RWPE1 (cell line): ENCODE data around the gene AFTPH.

Experiments used
- CTCF ChIA-PET: fragments of 350-600 bp; sonication (Branson Sonifier 250); formaldehyde crosslinking; extraction: SDS; loops from one replicate; lab custom pipeline; 2021; lab: Yijun Ruan, JAX
- POLR2A ChIA-PET: fragments of 400-600 bp; formaldehyde crosslinking; extraction: SDS; loops from one replicate; lab custom pipeline; 2020; ENCODE audit warnings: antibody characterized with exemption; ENCODE audit not compliant: low non-redundant PET; lab: Yijun Ruan, JAX
- DNase-seq: peaks from one replicate; pipeline ENCODE4 v3.0.0; 2012; ENCODE audit warnings: low spot score
- H3K27ac ChIP-seq: fragments of 450-650 bp; 2 replicates; pipeline ENCODE4 v1.5.1; 2017
- CTCF ChIP-seq: fragments of 450-650 bp; conservative IDR thresholded peaks from 2 replicates; pipeline ENCODE4 v1.5.1; 2017; ENCODE audit warnings: low read depth, mild to moderate bottlenecking

The AFTPH gene

GRCh38 chr2:64640153-64641044 is 116.3 kb downstream of the AFTPH start:
- ChIA-PET POLR2A (no interaction called here), CTCF (interaction anchor here (0.7 kb wide), 2 partner anchors 12 to 96 kb away, joined by 3 to 4 read pairs; no protein-coding TSS in a partner anchor)
- TF ChIP-seq CTCF, result no peak
- H3K27ac ChIP-seq, result peak overlapping the region; percentile 76
- no peak for DNase-seq

- POLR2A ChIA-PET, result no interaction called here
- CTCF ChIA-PET, result no interaction called here
- TF ChIP-seq CTCF, result no peak
- peak overlapping the region; percentile 26; the same call in 1 of the 2 replicates for H3K27ac ChIP-seq
- no peak for DNase-seq
These were observed 117.5 kb downstream of the AFTPH start for GRCh38 chr2:64641599-64641998.
